ENCODE results near the gene RPS6KB2.
"Not testable (repeated sequence)": the region's sequence is repeated elsewhere in the genome, so short reads cannot be mapped to it uniquely, and the experiment has no call there.

The RPS6KB2 gene

DNA sequence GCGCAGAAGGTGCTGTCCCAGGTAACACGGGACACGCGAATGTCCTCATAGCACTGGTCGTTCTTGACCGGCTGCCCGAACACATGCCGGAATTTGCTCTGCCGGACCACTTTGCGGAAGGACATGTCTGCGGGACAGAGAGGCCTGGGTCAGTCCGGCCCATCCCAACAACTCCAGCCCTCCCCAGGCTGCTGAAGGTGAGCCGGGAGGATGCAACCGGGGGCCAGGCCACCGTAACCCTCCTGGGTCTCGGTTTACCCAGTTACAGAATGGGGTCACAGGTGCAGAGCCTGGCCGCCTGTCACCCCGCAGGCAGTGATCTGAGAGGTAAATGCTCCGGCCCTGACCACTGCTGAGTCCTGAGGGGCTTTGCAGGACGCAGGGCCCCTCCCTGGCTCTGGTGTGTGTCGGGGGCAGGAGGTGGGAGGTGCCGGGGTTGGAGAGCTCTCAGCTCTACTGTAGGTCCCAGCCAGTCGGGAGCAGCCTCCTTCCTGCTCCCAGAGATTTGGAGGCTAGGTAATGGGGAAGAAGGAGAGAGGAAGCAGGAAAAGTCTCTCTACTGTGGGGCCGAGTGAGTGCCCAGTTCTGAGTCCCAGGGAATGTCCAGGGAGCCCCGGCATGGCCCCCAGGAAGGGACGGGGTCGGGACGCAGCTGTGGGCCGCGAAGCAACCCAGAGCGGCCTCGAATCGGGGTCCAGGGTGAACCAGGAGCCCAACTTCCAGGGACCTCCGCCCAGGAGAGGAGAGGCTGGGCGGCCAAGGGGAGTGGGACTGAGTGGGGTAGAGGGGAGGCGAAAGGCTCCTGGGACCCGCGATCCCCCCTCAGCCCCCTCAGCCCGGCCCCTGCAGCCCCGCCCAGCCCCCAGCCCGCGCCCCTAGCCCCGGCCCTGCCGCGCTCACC, 14.5 kb downstream of the RPS6KB2 start:
- no peak for DNase-seq (ENCODE audit: low read depth, low spot score)

GRCh38 chr11:67445515-67445914, 17.2 kb downstream of the RPS6KB2 start:
- no peak for DNase-seq (ENCODE audit: low read depth, low spot score)

GRCh38 chr11:67448220-67448609, 19.9 kb downstream of the RPS6KB2 start:
- no peak for DNase-seq (ENCODE audit: low read depth, low spot score)

DNA sequence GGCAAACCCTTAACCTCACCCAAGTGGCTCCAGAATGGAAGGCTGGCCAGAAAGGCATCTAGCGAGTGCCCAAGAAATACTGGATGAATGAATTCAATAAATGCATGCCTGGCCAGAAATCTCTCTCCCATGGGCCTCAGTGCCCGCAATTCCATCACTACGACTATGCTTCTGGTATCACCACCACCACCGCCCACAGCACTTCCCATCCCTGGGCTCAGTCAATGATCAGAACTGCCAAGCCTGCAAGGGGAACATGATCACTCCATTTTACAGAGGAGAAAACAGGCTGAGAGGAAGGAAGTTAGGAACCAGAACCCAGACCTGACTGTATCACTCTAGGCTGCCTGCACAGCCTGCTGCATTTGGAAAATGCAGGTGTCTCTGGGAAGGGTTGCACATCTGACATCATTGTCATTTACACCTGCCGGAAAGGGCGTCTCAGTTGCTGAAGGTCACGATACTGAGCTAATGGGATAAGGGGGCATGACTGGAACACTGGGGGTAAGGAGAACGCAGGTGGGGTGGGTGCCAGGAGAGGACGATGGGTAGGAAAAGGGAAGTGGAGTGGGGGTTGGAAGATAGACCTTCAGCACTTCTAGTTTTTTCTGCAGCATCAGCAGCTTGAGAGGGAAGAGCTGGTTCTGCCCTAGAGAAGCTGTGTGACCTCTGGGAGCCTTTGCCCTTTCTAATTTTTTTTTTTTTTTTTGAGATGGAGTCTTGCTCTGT, 21.0 kb downstream of the RPS6KB2 start:
- no peak for DNase-seq (ENCODE audit: low read depth, low spot score)

DNA sequence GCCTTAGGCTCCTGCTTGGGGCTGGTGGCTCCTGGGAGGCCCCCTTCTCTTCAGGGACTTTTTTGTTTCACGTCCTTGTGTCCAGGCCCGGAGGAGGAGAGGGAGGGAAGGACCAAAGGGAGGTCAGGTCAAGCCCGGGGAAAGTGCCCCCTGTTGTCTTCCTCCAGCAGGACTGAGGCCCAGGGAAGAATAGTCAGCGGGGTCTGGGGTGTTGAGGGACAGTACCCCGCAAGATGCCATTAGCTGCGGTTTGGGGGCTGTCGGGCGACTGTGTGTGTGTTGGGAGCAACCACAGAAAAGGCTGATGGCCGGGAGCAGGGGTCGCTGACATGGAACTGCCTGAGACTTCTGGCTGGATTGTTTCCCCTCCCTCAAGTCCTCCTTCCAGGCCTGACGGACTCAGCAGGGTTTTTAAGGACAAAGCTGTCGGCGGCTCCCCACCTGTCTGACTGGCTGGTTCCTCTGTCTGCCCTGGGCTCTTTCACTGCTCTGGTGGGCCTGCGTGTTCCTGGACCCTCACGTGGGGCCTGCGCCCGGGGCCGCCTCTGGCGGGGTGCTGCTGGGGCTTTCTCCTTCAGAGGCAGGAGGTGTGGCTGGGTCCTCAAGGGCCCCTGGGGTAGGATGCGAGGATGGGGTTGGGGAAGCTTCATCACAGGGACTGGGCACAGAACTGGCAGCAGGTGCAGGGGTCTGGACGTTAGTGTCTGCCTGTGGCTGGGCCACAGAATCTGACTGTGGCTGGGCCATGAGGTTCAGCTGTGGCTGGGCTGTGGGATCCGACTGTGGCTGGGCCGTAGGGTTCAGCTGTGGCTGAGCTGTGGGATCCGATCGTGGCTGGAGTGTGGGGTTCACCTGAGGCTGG, 22.7 kb downstream of the RPS6KB2 start:
- no peak for DNase-seq (ENCODE audit: low read depth, low spot score)

- no peak for DNase-seq (ENCODE audit: low read depth, low spot score)
Measured at GRCh38 chr11:67451658-67451976, 23.3 kb downstream of the RPS6KB2 start.

- no peak for DNase-seq (ENCODE audit: low read depth, low spot score)
Measured at GRCh38 chr11:67452141-67452952, 24.1 kb downstream of the RPS6KB2 start, which contains the start of gene GPR152. TSS of gene GPR152 (minus strand) at chr11:67452729. CDS start at chr11:67452724, 5 bp downstream.

- no peak for DNase-seq (ENCODE audit: low read depth, low spot score)
Measured at GRCh38 chr11:67453816-67454732, 25.8 kb downstream of the RPS6KB2 start.

GRCh38 chr11:67455054-67455453, 26.8 kb downstream of the RPS6KB2 start, which contains the start of gene CABP4:
TSS of gene CABP4 (plus strand) at chr11:67455354. CDS start at chr11:67455424, 70 bp downstream.
- no peak for DNase-seq (ENCODE audit: low read depth, low spot score)

DNA sequence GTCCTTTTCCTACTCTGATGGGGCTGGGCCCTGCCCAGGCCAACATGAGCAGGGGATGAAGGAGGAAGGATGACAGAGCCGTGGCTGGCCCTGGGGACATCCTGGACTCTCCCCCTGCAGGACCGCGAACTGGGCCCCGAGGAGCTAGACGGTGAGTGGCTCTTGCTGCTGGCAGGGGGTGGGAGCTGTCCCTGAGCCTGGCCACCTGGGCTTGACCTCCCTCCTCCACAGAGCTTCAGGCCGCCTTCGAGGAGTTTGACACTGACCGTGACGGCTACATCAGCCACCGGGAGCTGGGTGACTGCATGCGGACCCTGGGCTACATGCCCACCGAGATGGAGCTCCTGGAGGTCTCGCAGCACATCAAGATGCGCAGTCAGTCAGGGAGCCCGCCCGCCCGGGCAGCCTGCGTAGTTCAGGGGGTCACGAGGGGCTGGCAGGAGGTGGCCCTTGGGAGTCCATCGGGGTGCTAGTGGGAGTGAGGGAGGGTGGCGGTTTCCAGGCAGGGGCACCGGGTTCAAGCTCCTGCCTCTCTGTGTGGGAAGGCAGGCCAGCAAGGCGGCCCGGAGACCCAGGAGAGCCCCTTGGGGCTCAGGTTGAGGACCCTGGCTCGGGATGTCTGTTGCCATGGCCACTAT, 27.9 kb downstream of the RPS6KB2 start:
- no peak for DNase-seq (ENCODE audit: low read depth, low spot score)

- DNase-seq (ENCODE audit: low read depth, low spot score): no peak
Measured at GRCh38 chr11:67457453-67457852, 29.2 kb downstream of the RPS6KB2 start.

DNA sequence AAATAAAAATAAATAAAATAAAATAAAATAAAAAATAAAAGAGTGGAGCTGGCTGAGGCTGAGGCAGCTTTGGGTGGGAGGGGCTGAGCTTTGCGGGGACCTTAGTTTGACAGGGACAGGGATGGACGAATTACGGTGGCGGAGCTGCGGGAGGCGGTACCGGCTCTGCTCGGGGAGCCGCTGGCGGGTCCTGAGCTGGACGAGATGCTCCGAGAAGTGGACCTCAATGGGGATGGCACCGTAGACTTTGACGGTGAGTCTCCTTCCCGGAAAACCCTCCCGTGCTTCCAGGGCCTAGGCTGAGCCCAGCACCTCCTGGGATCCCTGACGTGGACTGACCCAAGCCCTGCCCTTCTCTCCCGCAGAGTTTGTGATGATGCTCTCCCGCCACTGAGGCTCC, 30.0 kb downstream of the RPS6KB2 start:
- no peak for DNase-seq (ENCODE audit: low read depth, low spot score)

GRCh38 chr11:67463186-67463585, 34.9 kb downstream of the RPS6KB2 start:
- no peak for DNase-seq (ENCODE audit: low read depth, low spot score)

GRCh38 chr11:67463680-67464410, 35.6 kb downstream of the RPS6KB2 start:
- DNase-seq (ENCODE audit: low read depth, low spot score): no peak

DNA sequence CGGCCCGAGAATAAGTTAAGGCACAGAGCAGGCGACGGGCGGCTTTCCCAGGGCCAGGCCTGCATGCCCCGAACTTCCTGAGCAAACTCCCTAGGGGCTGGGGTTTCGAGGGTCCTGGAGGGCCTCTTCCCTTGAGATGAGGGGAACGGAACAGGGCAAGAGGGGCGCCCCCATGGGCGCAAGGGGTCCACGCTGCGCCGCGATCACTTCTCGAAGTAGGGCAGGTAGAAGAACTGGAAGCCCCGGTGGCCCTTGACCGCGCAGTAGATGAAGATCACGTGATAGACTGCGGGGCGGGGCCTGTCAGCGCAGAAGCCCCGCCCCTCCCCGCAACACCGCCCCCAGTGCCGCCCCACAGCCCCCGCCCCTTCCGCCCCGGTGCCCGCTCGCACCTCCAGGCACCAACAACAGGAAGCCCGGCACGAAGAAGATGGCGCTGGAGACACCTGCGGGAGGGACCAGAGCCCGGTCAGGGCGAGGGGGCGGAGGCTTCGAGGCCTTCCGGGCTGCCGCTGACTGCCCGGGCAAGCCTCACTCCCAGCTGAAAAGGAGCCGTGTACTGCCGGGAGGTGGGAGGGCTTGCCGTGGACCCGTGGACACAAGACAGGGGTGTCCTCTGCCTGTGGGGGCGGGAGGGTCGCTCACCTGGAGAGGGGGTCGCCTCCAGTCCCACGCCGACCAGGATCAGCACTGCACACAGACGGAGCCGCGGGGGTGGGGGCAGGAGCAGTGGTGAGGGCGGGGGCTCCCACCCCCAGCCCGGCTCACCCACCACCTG, 36.3 kb downstream of the RPS6KB2 start:
- no peak for DNase-seq (ENCODE audit: low read depth, low spot score)

DNA sequence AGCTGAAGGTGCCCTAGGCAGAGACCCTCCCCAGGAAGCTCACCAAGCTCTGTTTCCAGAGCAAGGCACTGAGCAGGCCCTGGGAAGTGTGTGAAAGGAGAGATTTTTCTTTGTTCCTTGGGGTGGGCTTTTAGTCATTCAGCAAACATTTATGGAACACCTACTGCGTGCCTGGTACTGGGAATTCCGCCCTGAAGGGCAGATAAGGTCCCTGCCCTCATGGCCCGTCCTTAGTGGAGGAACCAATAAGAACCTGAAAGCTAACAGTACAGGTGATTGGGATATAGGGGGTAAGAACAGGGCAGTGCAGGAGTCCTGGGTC, 36.9 kb downstream of the RPS6KB2 start:
- DNase-seq (ENCODE audit: low read depth, low spot score): no peak

- DNase-seq (ENCODE audit: low read depth, low spot score): not testable (repeated sequence)
Measured at GRCh38 chr11:67465530-67465929, 37.2 kb downstream of the RPS6KB2 start.

DNA sequence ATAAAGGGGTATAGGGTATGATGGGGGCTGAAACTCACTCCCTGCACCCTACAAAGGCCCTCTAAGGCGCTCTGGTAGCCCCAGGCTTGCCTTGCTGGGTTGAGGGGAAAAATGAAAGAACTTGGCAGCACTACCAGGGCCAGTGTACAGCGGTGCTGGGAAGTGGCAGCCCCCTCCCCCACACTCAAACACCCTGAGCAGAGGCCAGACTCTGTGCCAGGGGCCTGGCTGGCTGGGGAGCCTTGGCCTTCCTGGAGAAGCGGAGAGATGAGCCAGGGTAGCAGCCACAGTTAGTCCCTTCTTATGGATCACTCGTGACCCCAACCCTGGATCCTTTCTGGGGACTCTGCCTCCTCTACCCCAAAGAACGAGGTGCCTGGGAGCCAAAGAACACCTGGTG, 38.1 kb downstream of the RPS6KB2 start:
- no peak for DNase-seq (ENCODE audit: low read depth, low spot score)

Measured in smooth muscle cell of the brain vasculature (primary cell).